Subcutaneous adipose tissue (tissue), 4 donors: ENCODE results near the gene NCAPH2. TPM values are rescaled to one million over a fixed set of nuclear protein-coding genes. Genes with fewer than 3 reads are reported as not detected.

Source experiments
- CTCF ChIP-seq: fragments of 450-650 bp; IDR thresholded peaks from one replicate; pipeline ENCODE4 v1.5.1; 2016; ENCODE audit warnings: low read depth, mild to moderate bottlenecking, control low read depth, antibody characterized with exemption, moderate library complexity
- total RNA-seq, 4 donors: library from RNA; depleted of rRNA; stranded (reverse); fragments of >200 nt; gene quantifications; one replicate each; pipeline ENCODE4 v1.1.0, GENCODE V29; 2016

The NCAPH2 gene
- total RNA-seq, 4 donors from 2014 or later: 15.3 to 55.6 (median 27.8) TPM

DNA sequence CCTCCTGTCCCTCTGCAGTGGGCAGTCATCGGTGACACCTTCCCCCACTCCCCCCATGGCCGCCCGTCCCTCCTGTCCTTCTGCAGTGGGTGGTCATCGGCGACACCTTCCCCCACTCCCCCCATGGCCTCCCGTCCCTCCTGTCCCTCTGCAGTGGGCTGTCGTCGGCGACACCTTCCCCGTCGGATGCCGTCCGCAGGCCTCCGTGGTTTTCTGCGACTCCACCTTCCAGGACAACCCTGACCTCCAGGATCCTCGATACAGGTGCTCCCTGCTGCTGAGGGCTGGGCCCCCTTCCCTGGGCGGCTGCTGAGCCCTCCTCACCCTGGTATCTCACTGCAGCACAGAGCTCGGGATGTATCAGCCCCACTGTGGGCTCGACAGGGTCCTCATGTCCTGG is 19.1 kb upstream of the NCAPH2 start:
- no peak for TF ChIP-seq CTCF

- no peak for TF ChIP-seq CTCF
Measured at GRCh38 chr22:50489363-50490243, 18.4 kb upstream of the NCAPH2 start.

- TF ChIP-seq CTCF: no peak
Measured at GRCh38 chr22:50490531-50491308, 17.3 kb upstream of the NCAPH2 start.

GRCh38 chr22:50497093-50497492 is 10.9 kb upstream of the NCAPH2 start:
- TF ChIP-seq CTCF: no peak

DNA sequence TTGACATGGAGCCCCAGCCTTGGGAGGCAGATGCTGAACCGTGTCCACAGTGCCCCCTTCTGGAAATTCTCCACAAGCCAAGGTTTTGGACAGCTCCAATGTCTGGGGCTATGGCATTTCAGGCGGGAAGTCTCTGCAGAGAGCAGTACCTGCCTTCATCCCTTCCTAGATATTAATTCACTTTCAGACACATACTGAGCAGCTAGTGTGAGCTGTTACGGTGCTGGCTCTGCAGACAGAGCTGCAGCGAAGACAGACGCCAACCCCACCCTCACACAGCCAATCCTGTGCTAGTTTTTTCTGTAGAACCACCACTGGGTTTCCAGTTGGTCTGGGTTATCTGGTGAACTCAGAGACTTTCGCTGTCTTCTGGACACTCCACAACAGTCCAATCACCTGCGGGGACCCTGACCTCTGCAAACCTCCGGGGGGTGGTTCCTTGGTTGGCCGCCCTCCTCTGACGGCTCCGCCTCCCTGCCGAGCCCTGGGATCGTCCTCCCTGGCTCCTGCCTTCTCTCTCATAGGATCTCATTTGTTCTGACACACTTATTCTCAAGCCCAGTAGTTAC is 9.6 kb upstream of the NCAPH2 start:
- no peak for TF ChIP-seq CTCF

DNA sequence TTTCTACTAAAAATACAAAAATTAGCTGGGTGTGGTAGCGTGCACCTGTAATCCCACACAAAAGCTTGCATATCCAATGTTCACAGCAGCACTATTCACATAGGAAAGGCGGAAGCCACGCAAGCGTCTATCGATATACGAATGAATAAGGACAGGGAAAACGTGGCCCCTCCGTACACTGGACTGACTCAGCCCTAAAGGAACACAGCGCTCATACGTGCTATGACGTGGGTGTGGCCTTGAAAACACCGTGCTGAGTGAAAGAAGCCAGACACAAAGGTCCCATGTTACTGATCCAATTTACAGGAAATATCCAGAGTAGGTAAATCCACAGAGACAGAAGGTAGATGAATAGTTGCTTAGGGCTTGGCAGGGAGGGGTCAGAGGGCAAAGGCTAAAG is 7.6 kb upstream of the NCAPH2 start:
- no peak for TF ChIP-seq CTCF

DNA sequence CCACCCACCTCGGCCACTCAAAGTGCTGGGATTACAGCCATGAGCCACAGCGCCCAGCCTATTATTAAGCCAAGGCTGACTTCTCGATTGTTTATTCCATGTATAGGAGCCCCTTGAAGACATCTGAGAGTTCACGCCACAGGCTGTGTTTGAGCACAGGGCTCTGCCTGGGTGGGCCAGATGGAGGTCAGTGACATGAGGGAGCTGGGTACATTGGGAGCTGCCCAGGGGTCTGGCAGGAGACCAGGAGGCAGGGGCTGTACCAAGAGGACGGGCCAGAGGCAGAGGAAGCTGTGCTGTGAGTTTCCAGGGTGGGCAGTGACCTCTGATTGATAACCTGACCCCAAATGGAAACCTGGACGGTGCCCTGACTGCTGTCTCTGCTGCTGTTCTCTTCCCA is 5.9 kb upstream of the NCAPH2 start:
- TF ChIP-seq CTCF: no peak
